ENCODE results near the gene PPFIA3. TPM values are rescaled to one million over a fixed set of nuclear protein-coding genes. Genes with fewer than 3 reads are reported as not detected.

Gene PPFIA3
- total and polyA plus RNA-seq, 2 of the 4 experiments (the other 2 are of a cell fraction) = 0.90 to 2.4 TPM

- no TSS peak for BruUV-seq (replicated peaks)
- Histone ChIP-seq H3K9me1 (ENCODE audit: insufficient read depth, low read length) (no peaks in the 10 kb centered on the region), H3K79me1 (ENCODE audit: low read depth in 1 of 2, low read length in 2 of 2) (no peaks in the 10 kb centered on the region), H3K4ac (ENCODE audit: low read depth, low read length) (no peak overlapping the region), H2AFZ (replicated peaks; ENCODE audit: low read length, poor library complexity) (no peak overlapping the region), H4K5ac (ENCODE audit: low read depth, low read length) (no peak overlapping the region), H4K91ac (ENCODE audit: insufficient read depth, low read depth, low read length) (no peak overlapping the region), H3K9ac (ENCODE audit: low read depth, low read length) (no peak overlapping the region), H3K36me3 (ENCODE audit: control insufficient read depth, insufficient read depth, low read length) (no peaks in the 10 kb centered on the region), H3K23ac (ENCODE audit: low read depth, low read length) (no peak overlapping the region), H2BK20ac (ENCODE audit: low read depth, low read length) (no peak overlapping the region), H3K56ac (ENCODE audit: extremely low read depth, insufficient read depth, low read length) (no peak overlapping the region), H2AK5ac (ENCODE audit: low read depth, low read length) (no peak overlapping the region), H4K20me1 (ENCODE audit: insufficient read depth, low read length) (no peaks in the 10 kb centered on the region), H3K18ac (ENCODE audit: low read depth, low read length) (no peak overlapping the region), H3K27ac (ENCODE audit: insufficient read depth, low read length) (no peak overlapping the region), H2BK120ac (ENCODE audit: low read depth, low read length) (no peak overlapping the region), H3K14ac (replicated peaks; ENCODE audit: low read depth, low read length) (no peak overlapping the region), H3K4me2 (ENCODE audit: low read depth, low read length) (no peak overlapping the region), H3K4me1 (ENCODE audit: control insufficient read depth, insufficient read depth, low read length) (no peaks in the 10 kb centered on the region), H4K8ac (ENCODE audit: low read depth in 2 of 2, low read length in 2 of 2) (no peak overlapping the region), H3K27me3 (ENCODE audit: control insufficient read depth, insufficient read depth, low read length) (peaks cover 58% of the 10 kb centered on the region), H3K9me3 (ENCODE audit: control insufficient read depth, insufficient read depth, low read length) (peaks cover 18% of the 10 kb centered on the region), H2BK5ac (ENCODE audit: low read depth, low read length, poor library complexity, severe bottlenecking) (no peak overlapping the region), H2AK9ac (replicated peaks; ENCODE audit: low read depth, low read length, poor library complexity) (no peak overlapping the region), H3K4me3 (ENCODE audit: insufficient read depth, low read depth, low read length) (no peak overlapping the region), H2BK15ac (ENCODE audit: low read depth, low read length) (no peak overlapping the region)
- intact Hi-C loops (cut with micrococcal nuclease) (loop anchor here (5.0 kb wide), 1 partner anchor 78 kb away; the partner anchor contains the start of genes GYS1 and RUVBL2), dilution Hi-C loops (cut with HindIII; ENCODE audit: low sequenced_read_pairs, unreplicated experiment) (no loop called here), in situ Hi-C loops (cut with MboI; ENCODE audit: low sequenced_read_pairs) (no loop called here)
- ChIA-PET CTCF (no interaction called here), POLR2A (ENCODE audit: unreplicated experiment) (no interaction called here)
- ATAC-seq (ENCODE audit: low read depth) = no peak
- no peak for TF ChIP-seq SMC3 (IDR thresholded peaks at IDR 0.05; ENCODE audit: low read depth, low read length)
- no peak for TF ChIP-seq USF2 (IDR thresholded peaks at IDR 0.05; ENCODE audit: low read depth, low read length)
- no peak for TF ChIP-seq MAZ (IDR thresholded peaks at IDR 0.05; ENCODE audit: borderline replicate concordance, low read depth, low read length)
- no peak for TF ChIP-seq RFX5 (IDR thresholded peaks at IDR 0.05; ENCODE audit: low read depth, low read length)
- no peak for TF ChIP-seq CHD1 (IDR thresholded peaks at IDR 0.05; ENCODE audit: low read depth, low read length)
- TF ChIP-seq MAFK (IDR thresholded peaks at IDR 0.05; ENCODE audit: low read depth, low read length) = no peak
- no peak for TF ChIP-seq POLR2A (IDR thresholded peaks at IDR 0.05; ENCODE audit: low read depth, low read length)
- TF ChIP-seq RCOR1 (IDR thresholded peaks at IDR 0.05; ENCODE audit: insufficient replicate concordance, low read length) = no peak
- no peak for TF ChIP-seq CEBPB (IDR thresholded peaks at IDR 0.05; ENCODE audit: low read depth, low read length)
- TF ChIP-seq RAD21 (IDR thresholded peaks at IDR 0.05; ENCODE audit: low read length) = no peak
- DNase-seq = no peak
- WGBS, 2 experiments (ENCODE audit: extremely low coverage in 2 of 2, insufficient read length in 1 of 2) = 94% methylated on average over 16 of the region's 21 CpGs; no CpG with 5 or more reads in 1 of the 2 experiments
Measured at GRCh38 chr19:49070416-49070815, 48.9 kb upstream of the PPFIA3 start.
